Transverse colon (tissue), 4 donors: ENCODE data around the gene HSD11B2. TPM values are rescaled to one million over a fixed set of nuclear protein-coding genes. Genes with fewer than 3 reads are reported as not detected.

ENCODE experiments used
- DNase-seq: peaks from one replicate; pipeline ENCODE4 v3.0.0-alpha.2; 2019
- H3K27ac ChIP-seq, 4 donors: fragments of 200-600 bp; sonication (generic); 2 replicates each; pipeline ENCODE4 v1.5.1; 2016 to 2018; ENCODE audit warnings: inconsistent platforms in 4 of 4
- H3K27me3 ChIP-seq: fragments of 200-600 bp; sonication (generic); 2 replicates; pipeline ENCODE4 v1.5.1; 2017; ENCODE audit warnings: inconsistent platforms
- H3K36me3 ChIP-seq, 4 donors: fragments of 200-600 bp; sonication (generic); 2 replicates each; pipeline ENCODE4 v1.5.1; 2017 to 2019; ENCODE audit warnings: inconsistent platforms in 4 of 4
- H3K4me1 ChIP-seq, 4 donors: fragments of 200-600 bp; sonication (generic); 2 replicates each; pipeline ENCODE4 v1.5.1; 2017 to 2020; ENCODE audit warnings: inconsistent platforms in 4 of 4
- H3K4me3 ChIP-seq, 4 donors: fragments of 200-600 bp; sonication (generic); 1 replicate in 1 of 4; 2 replicates in 3 of 4; pipeline versions ENCODE4 v1.5.1 to v1.6.1; 2017 to 2019; ENCODE audit warnings: inconsistent platforms in 4 of 4
- H3K9me3 ChIP-seq, 2 donors: fragments of 200-600 bp; sonication (generic); 2 replicates each; pipeline ENCODE4 v1.5.1; 2017 to 2019; ENCODE audit warnings: inconsistent platforms in 2 of 2
- CTCF ChIP-seq, 5 experiments: fragments of 200-600 bp in 3 of 5; fragments of 450-650 bp in 2 of 5; sonication (generic) in 3 of 5; IDR thresholded peaks; 1 replicate in 2 of 5; 2 replicates in 3 of 5; pipeline ENCODE4 v1.5.1; 2016 to 2017; ENCODE audit warnings: antibody characterized with exemption in 5 of 5, inconsistent platforms in 3 of 5, mild to moderate bottlenecking in 2 of 5, moderate library complexity in 1 of 5
- EP300 ChIP-seq: sonication (generic); formaldehyde crosslinking; IDR thresholded peaks from one replicate; pipeline ENCODE4 v1.6.1; 2017; ENCODE audit warnings: antibody characterized with exemption, low read depth
- POLR2A ChIP-seq: fragments of 450-650 bp; IDR thresholded peaks from one replicate; pipeline ENCODE4 v1.6.1; 2016; ENCODE audit warnings: antibody characterized with exemption, mild to moderate bottlenecking, moderate library complexity
- POLR2AphosphoS5 ChIP-seq, 3 donors: sonication (generic); formaldehyde crosslinking; IDR thresholded peaks; one replicate each; pipeline ENCODE4 v1.6.1; 2016; ENCODE audit warnings: antibody characterized with exemption in 3 of 3
- WGBS, 2 donors: methylation state at CpG; one replicate each; pipeline ENCODE4 v1.1.5; 2018; ENCODE audit warnings: low coverage in 1 of 2; 5-methylcytosine and 5-hydroxymethylcytosine counted together
- in situ Hi-C, 4 donors: fragments of 200-750 bp; cut with MboI; loops; one replicate each; pipeline versions ENCODE4 v1.15.0 to v1.15.1; 2017; ENCODE audit warnings: low sequenced_read_pairs in 3 of 4, low pct_ligation_motif_present in 1 of 4, low pct_unique_long_range_greater_than_20kb in 1 of 4
- intact Hi-C: fragments of 100-400 bp; cut with DNase I; formaldehyde crosslinking; loops from one replicate; pipeline ENCODE4 v1.15.1; 2023; ENCODE audit warnings: low total_unique reads
- total RNA-seq, 4 donors: library from RNA; depleted of rRNA; stranded (reverse); fragments of >200 nt; gene quantifications; one replicate each; pipeline ENCODE4 v1.1.0, GENCODE V29; 2016

Gene HSD11B2
- total RNA-seq, 4 donors from 2014 or later, result 667 to 1,081 (median 790) TPM

DNA sequence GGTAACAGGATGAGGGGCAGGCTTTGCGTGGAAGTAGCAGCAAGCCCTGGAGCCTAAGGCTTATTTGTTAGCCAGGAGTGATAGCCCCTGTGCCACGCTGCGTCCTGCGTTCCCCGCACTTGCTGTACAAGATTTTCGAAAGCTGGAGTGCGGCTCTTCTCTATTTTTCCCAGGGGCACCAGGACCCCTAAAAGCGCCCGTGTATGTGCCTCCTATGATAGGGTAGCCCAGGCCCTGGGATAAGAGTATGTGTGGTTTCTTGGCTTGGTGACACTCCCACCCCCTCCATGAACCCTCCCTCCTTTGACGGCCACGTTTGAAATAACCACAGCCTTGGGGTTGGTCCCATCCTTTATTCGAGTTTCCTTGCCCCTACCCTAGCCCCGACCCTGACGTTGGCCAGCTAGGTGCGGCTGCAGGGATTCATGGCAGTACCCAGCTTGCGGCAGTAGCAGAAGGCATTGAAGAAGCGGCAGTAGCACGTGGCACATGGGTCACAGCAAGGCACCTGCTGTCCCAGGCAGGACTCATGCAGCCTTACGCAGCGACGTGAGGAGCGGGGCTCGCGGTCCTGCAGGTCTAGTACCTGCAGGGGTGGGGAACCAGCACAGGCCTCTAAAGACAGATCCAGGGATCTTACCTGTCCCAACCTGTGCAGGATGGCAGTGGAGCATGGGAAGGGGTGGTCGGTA, 51.5 kb downstream of the HSD11B2 start:
- peaks cover 16 to 43% (median 26%) of the 10 kb centered on the region in 4 donors for H3K4me1 ChIP-seq

DNA sequence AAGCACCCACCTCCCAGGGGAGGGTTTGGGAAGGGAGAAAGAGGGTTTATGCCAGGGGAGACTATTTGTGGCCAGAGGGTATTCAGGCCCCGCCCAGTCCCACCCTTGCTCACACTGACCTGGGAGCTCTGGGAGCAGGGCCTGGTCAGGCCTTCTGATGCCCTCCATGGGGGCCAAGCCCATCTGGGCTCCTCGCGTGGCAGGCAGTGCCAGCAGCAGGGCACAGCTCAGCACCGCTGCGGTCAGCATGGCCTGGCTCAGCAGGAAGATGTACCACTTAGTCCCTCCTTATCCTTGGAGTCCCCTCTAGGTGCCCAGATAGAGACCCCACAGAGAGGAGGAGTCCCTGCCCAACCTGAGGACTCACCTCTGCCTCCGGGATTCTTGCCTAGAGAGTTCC, 52.2 kb downstream of the HSD11B2 start, which contains the start of gene AGRP:
Gene AGRP (minus strand): TSS at position 398 of the 400 bp plus-strand sequence. CDS start 149 bp downstream, at position 249.
- Histone ChIP-seq H3K4me1 (peaks cover 16 to 38% (median 26%) of the 10 kb centered on the region in 4 donors), H3K27ac (peak within 1 kb of the TSS in 3 of 4 donors; percentile 92 to 96 (median 95)), H3K4me3 (peak within 1 kb of the TSS in 1 of 4 donors; percentile 86), H3K9me3 (no peaks in the 10 kb centered on the region), H3K36me3 (no peaks in the 10 kb centered on the region), H3K27me3 (no peaks in the 10 kb centered on the region)
- 98% methylated on average over 6 of the region's 6 CpGs; no CpG with 5 or more reads in 1 of the 2 donors for WGBS, 2 donors
- TF ChIP-seq POLR2A (no peak), EP300 (no peak), CTCF (IDR thresholded peaks at IDR 0.05) (no peak), POLR2AphosphoS5 (IDR thresholded peaks at IDR 0.05) (no peak)
- intact Hi-C loops (no loop called here), in situ Hi-C loops (no loop called here)
- no peak for DNase-seq

More for the DNA sequence above, 51.5 kb downstream of the HSD11B2 start:
- H3K36me3 ChIP-seq, result no peaks in the 10 kb centered on the region
- in situ Hi-C loops (no loop called here), intact Hi-C loops (no loop called here)
- TF ChIP-seq CTCF (IDR thresholded peaks at IDR 0.05) (no peak), EP300 (no peak), POLR2A (no peak), POLR2AphosphoS5 (IDR thresholded peaks at IDR 0.05) (no peak)
- H3K9me3 ChIP-seq, result no peaks in the 10 kb centered on the region
- peak; percentile 21 for DNase-seq
- WGBS, 2 donors, result 74% methylated on average over 25 of the region's 25 CpGs; no CpG with 5 or more reads in 1 of the 2 donors
- peak overlapping the region in 2 of 4 donors; percentile 68 to 86 for H3K4me3 ChIP-seq
- H3K27ac ChIP-seq, result peak overlapping the region; percentile 92 to 96 (median 94)
- H3K27me3 ChIP-seq, result no peaks in the 10 kb centered on the region

DNA sequence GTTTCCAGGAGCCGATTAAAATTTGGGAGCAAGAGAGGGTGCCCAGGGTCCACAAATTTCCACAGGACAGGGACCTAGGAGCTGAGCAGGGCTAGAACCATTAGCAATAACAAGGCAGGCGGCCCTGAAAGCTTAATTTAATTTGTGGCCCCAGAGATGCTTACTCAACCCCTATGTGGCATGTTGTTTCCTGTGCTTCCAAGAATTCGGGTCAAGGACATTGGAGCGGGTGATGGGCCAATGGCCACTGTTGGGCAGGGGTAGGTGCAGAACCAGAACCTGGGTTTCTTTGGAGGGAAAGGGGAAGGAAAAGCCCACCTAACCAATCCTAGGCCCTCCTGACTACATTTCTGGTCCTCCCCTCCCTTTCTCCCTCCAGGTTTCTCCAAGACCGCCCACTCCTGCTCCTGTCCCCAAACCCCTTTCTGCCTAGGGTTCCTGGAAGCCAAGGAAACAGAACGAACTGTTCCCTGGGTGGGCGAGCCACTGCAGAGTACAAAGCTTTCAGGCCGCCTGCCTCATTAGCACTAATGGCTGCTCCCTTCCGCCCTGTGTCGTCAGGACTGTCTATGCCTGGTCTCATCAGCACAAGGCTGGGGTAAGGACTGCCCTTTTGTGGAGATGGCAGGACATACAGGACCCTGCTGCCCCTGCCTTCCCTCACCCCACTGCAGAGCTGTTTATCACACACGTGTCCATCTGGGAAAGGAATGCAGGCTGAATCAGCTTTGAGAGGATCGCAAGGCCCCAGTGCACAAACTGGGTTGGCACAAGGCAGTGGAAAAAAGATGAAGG, 53.0 kb downstream of the HSD11B2 start:
- H3K27ac ChIP-seq, result no peak overlapping the region
- no peak for TF ChIP-seq POLR2A
- no peak for TF ChIP-seq CTCF (IDR thresholded peaks at IDR 0.05)

DNA sequence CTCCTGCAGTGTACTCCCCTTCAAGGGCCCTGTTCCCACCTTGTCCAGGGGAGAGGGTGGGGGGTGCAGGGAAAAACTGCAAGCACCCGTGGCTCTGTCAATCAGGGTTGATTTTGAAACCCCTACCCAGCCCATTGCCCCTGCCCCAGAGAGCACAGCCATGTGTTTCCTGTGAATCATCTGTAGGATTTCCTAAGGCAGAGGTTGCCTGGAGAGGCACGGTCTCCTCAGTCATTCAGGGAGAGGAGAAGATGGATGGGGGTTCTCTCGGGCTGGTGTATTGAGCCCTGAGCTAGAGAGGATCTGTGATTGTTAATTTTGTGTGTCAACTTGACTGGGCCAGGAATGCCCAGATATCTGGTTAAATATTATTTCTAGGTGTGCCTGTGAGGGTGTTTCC, 55.9 kb downstream of the HSD11B2 start:
- peaks cover 11 to 46% (median 23%) of the 10 kb centered on the region in 4 donors for H3K4me1 ChIP-seq
- intact Hi-C loops, result no loop called here
- H3K36me3 ChIP-seq, result no peaks in the 10 kb centered on the region
- no peak for TF ChIP-seq POLR2AphosphoS5 (IDR thresholded peaks at IDR 0.05)
- no peak for TF ChIP-seq POLR2A
- TF ChIP-seq CTCF (IDR thresholded peaks at IDR 0.05), result no peak
- TF ChIP-seq EP300, result no peak
- H3K9me3 ChIP-seq, result no peaks in the 10 kb centered on the region
- H3K27me3 ChIP-seq, result no peaks in the 10 kb centered on the region
- 73% methylated on average over 3 of the region's 3 CpGs; no CpG with 5 or more reads in 1 of the 2 donors for WGBS, 2 donors
- H3K27ac ChIP-seq, result peak overlapping the region in 1 of 4 donors; percentile 10
- in situ Hi-C loops, result no loop called here
- no peak overlapping the region for H3K4me3 ChIP-seq
- no peak for DNase-seq

More for the DNA sequence above, 53.0 kb downstream of the HSD11B2 start:
- intact Hi-C loops, result no loop called here
- no peaks in the 10 kb centered on the region for H3K36me3 ChIP-seq
- peaks cover 11 to 39% (median 25%) of the 10 kb centered on the region in 4 donors for H3K4me1 ChIP-seq
- in situ Hi-C loops, result no loop called here
- no peaks in the 10 kb centered on the region for H3K9me3 ChIP-seq
- H3K27me3 ChIP-seq, result no peaks in the 10 kb centered on the region
- 86 to 93% methylated on average over 2 to 12 of the region's 12 CpGs for WGBS, 2 donors
- DNase-seq, result no peak
- H3K4me3 ChIP-seq, result no peak overlapping the region
